NCI-H1048 (cell line): Measurements from ENCODE around the gene RPS15.

Experiments used
- DNase-seq: peaks from one replicate; lab custom pipeline; 2025; lab: John Stamatoyannopoulos, UW

RPS15 gene

GRCh38 chr19:1453525-1454364, 15.5 kb downstream of the RPS15 start:
- no peak for DNase-seq

GRCh38 chr19:1455002-1455335, 16.8 kb downstream of the RPS15 start:
- DNase-seq = no peak

- peak; percentile 93 for DNase-seq
Measured at GRCh38 chr19:1455336-1456120, 17.3 kb downstream of the RPS15 start.

- no peak for DNase-seq
Measured at GRCh38 chr19:1456121-1456900, 18.1 kb downstream of the RPS15 start.

GRCh38 chr19:1457031-1457739, 19.0 kb downstream of the RPS15 start:
- no peak for DNase-seq

GRCh38 chr19:1457892-1458291, 19.7 kb downstream of the RPS15 start:
- no peak for DNase-seq

GRCh38 chr19:1459479-1459878, 21.3 kb downstream of the RPS15 start:
- DNase-seq = no peak

GRCh38 chr19:1460033-1460995, 22.1 kb downstream of the RPS15 start:
- DNase-seq = no peak

GRCh38 chr19:1461862-1462261, 23.7 kb downstream of the RPS15 start:
- no peak for DNase-seq

- DNase-seq = no peak
Measured at GRCh38 chr19:1465191-1466016, 27.2 kb downstream of the RPS15 start.

- DNase-seq = no peak
Measured at GRCh38 chr19:1466018-1466460, 27.8 kb downstream of the RPS15 start.

GRCh38 chr19:1466461-1467214, 28.4 kb downstream of the RPS15 start:
- DNase-seq = no peak

- DNase-seq = no peak
Measured at GRCh38 chr19:1467215-1467489, 29.0 kb downstream of the RPS15 start.

GRCh38 chr19:1467490-1468273, 29.5 kb downstream of the RPS15 start:
- DNase-seq = no peak

- DNase-seq = no peak
Measured at GRCh38 chr19:1468274-1468820, 30.2 kb downstream of the RPS15 start.

GRCh38 chr19:1468821-1469254, 30.6 kb downstream of the RPS15 start:
- DNase-seq = no peak

GRCh38 chr19:1469255-1470054, 31.3 kb downstream of the RPS15 start:
- DNase-seq = no peak

- no peak for DNase-seq
Measured at GRCh38 chr19:1470055-1470304, 31.8 kb downstream of the RPS15 start.
